GM13976 (cell line): ENCODE data around the gene CHCHD3.
"Not testable (repeated sequence)": the region's sequence is repeated elsewhere in the genome, so short reads cannot be mapped to it uniquely, and the experiment has no call there.

ENCODE experiments used
- DNase-seq: peaks from one replicate; pipeline ENCODE4 v3.0.0; 2012; ENCODE audit warnings: low spot score
- CTCF ChIP-seq: IDR thresholded peaks from 2 replicates; pipeline ENCODE4 v1.5.1; 2012; ENCODE audit warnings: borderline replicate concordance, mild to moderate bottlenecking; ENCODE audit not compliant: insufficient read depth; ENCODE audit errors: extremely low read depth, missing control alignments, control extremely low read depth
- in situ Hi-C: fragments of 300-500 bp; cut with MboI; formaldehyde crosslinking; loops from one replicate; pipeline ENCODE4 v1.12.0; 2022; ENCODE audit warnings: low sequenced_read_pairs, mixed read lengths, inconsistent platforms; ENCODE audit not compliant: unreplicated experiment

The CHCHD3 gene

DNA sequence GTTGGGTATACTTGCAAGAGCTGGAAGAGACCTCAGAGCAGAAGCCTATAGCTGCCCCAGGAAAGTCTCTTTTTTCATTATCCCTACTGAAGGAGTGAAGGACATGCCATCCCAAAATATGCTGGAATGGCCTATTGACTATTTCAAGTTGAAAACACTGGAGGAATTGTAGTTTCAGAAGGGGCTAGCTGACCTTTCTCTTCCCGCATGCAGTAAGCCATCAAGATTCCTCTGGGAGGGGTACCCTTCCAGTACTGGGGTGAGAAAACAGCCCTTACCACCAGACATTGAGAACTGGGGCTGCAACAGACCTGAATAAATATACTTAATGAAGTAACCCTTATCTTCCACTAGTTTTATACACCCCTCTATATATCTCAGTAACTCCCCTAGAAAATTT is 41.7 kb downstream of the CHCHD3 start:
- no peak for TF ChIP-seq CTCF
- DNase-seq = no peak
- in situ Hi-C loops = no loop called here

DNA sequence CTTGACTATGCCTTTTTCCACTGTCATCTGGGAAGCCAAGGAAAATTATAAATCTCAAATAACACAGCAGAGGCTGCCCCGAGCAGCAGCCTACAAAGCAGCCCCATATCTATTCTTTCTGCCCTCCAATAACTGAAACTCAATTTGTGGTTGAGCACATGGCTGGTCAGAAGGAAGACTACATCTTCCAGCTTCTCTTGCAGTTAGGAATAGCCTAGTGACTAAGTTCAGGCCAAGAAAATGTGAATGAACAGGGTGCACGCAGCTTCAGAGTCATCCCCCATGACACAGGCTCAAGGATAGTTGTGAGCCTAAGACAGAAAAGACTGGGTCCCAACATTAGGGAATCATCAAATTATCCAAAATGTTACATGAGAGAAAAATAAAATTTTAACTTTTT is 42.3 kb downstream of the CHCHD3 start:
- in situ Hi-C loops = no loop called here
- TF ChIP-seq CTCF = no peak
- DNase-seq = no peak

DNA sequence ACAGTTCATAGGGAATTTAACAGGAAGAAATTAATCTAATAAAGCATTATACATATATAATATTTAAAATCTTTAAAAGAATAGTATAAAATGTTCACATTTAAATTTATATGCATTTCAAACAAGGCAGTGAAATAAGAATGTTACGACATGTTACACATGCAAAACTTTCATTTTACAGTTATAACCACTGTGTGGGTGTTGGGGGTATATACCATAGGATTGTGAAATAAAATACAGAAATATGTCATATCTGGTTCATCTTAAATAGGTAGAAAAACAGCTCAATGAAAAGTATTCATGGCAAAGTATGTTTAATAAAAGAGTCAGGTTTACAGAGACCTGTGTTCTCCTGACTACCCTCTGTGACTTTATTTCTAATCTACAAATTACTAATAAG is 45.6 kb downstream of the CHCHD3 start:
- in situ Hi-C loops = no loop called here
- no peak for TF ChIP-seq CTCF
- no peak for DNase-seq

DNA sequence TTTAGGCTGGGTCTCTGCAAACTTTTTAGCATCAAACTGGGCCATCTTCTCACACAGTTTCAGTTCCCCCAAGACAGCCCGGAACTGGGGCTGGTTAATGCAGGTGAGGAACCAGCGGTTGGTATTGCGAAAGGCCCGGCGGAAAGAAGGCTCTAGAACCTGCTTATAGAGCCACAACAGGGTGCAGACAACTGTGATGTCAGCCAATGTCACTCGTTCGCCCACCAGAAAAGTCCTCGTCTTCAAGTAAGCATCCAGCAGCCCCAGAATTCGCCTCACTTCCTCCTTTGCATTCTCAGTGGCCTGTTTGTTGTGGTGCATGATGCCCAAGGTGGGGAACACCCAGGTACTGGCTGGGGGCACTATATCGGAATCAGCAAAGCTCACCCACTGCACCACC is 46.6 kb downstream of the CHCHD3 start:
- DNase-seq = peak; percentile 38

GRCh38 chr7:133030346-133030745 is 51.5 kb downstream of the CHCHD3 start:
- in situ Hi-C loops = no loop called here
- DNase-seq = no peak
- no peak for TF ChIP-seq CTCF

More for the DNA sequence above, 46.6 kb downstream of the CHCHD3 start:
- in situ Hi-C loops = not testable (repeated sequence)

- in situ Hi-C loops = no loop called here
- TF ChIP-seq CTCF = no peak
- no peak for DNase-seq
Observed at GRCh38 chr7:133029463-133029862, 52.4 kb downstream of the CHCHD3 start.

DNA sequence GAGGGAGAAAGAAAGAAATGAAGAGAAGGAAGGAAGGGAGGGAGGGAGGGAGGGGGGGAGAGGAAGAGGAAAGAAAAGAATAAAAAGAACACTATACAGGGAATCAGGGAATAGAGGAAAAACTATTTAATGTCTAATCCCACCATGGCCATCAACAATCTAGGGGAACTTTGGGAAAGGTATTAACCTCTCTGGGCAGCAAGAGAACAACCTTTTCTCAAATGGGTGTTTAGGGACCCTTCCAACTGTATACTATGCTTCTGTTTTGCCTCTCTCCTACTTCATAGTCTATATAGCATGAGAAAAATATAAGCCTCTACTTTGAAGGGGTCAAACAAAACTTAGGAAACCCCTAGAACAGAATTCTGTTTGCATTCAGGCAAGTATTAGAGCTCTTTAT is 54.5 kb downstream of the CHCHD3 start:
- in situ Hi-C loops = no loop called here
- DNase-seq = no peak
- TF ChIP-seq CTCF = no peak
